PFSK-1 (cell line): Measurements from ENCODE around the gene RLBP1.

Experiments used
- FOXP2 ChIP-seq: optimal IDR thresholded peaks from 2 replicates; pipeline ENCODE3; 2011; ENCODE audit warnings: borderline replicate concordance, control low read depth, inconsistent platforms; ENCODE audit not compliant: insufficient read depth; ENCODE audit errors: extremely low read length, extremely low read depth
- POLR2AphosphoS5 ChIP-seq: IDR thresholded peaks from 2 replicates; pipeline ENCODE4 v1.6.1; 2012; ENCODE audit warnings: low read depth, mild to moderate bottlenecking, control low read depth, low read length, moderate library complexity
- REST ChIP-seq, 2 experiments: IDR thresholded peaks; 2 replicates each; pipeline versions ENCODE4 v1.6.1 to v1.8.0; 2011 to 2012; ENCODE audit warnings: low read depth in 2 of 2, low read length in 2 of 2, control low read depth in 1 of 2, inconsistent platforms in 1 of 2, mild to moderate bottlenecking in 1 of 2, moderate library complexity in 1 of 2; ENCODE audit not compliant: insufficient read depth in 1 of 2
- SIN3A ChIP-seq: IDR thresholded peaks from 2 replicates; pipeline ENCODE4 v1.6.1; 2012; ENCODE audit warnings: mild to moderate bottlenecking, low read length, moderate library complexity, borderline replicate concordance; ENCODE audit not compliant: insufficient read depth
- TAF1 ChIP-seq: IDR thresholded peaks from 2 replicates; pipeline ENCODE4 v1.6.1; 2012; ENCODE audit warnings: low read length, control low read depth, borderline replicate concordance; ENCODE audit not compliant: insufficient read depth

The RLBP1 gene

GRCh38 chr15:89243046-89243690 lies 21.8 kb upstream of the RLBP1 start:
- TF ChIP-seq SIN3A: no peak
- no peak for TF ChIP-seq FOXP2

GRCh38 chr15:89231832-89232231 lies 10.5 kb upstream of the RLBP1 start:
- TF ChIP-seq POLR2AphosphoS5 (no peak), REST (IDR thresholded peaks at IDR 0.05; ENCODE audit: insufficient read depth in 1 of 2, low read depth in 2 of 2, low read length in 2 of 2) (no peak), TAF1 (no peak), SIN3A (no peak), FOXP2 (no peak)

GRCh38 chr15:89230277-89230676 lies 8.9 kb upstream of the RLBP1 start:
- no peak for TF ChIP-seq FOXP2
- no peak for TF ChIP-seq REST (IDR thresholded peaks at IDR 0.05; ENCODE audit: insufficient read depth in 1 of 2, low read depth in 2 of 2, low read length in 2 of 2)
- no peak for TF ChIP-seq TAF1
- TF ChIP-seq POLR2AphosphoS5: no peak
- no peak for TF ChIP-seq SIN3A

- TF ChIP-seq FOXP2 (no peak), REST (IDR thresholded peaks at IDR 0.05; ENCODE audit: insufficient read depth in 1 of 2, low read depth in 2 of 2, low read length in 2 of 2) (no peak), TAF1 (no peak), SIN3A (no peak), POLR2AphosphoS5 (no peak)
These were observed 6.0 kb upstream of the RLBP1 start for GRCh38 chr15:89227425-89227824.

- TF ChIP-seq POLR2AphosphoS5 (no peak), FOXP2 (no peak), TAF1 (no peak), SIN3A (no peak), REST (IDR thresholded peaks at IDR 0.05; ENCODE audit: insufficient read depth in 1 of 2, low read depth in 2 of 2, low read length in 2 of 2) (no peak)
These were observed 5.2 kb upstream of the RLBP1 start for GRCh38 chr15:89226359-89227221.
